ENCODE data around the gene ATG14. TPM values are rescaled to one million over a fixed set of nuclear protein-coding genes. Genes with fewer than 3 reads are reported as not detected.
A peak's percentile ranks its signal among the peaks of the same experiment; 100 is the strongest.

ATG14 gene
- total and polyA plus RNA-seq, 8 donors, result 3.0 to 8.1 (median 4.7) TPM

DNA sequence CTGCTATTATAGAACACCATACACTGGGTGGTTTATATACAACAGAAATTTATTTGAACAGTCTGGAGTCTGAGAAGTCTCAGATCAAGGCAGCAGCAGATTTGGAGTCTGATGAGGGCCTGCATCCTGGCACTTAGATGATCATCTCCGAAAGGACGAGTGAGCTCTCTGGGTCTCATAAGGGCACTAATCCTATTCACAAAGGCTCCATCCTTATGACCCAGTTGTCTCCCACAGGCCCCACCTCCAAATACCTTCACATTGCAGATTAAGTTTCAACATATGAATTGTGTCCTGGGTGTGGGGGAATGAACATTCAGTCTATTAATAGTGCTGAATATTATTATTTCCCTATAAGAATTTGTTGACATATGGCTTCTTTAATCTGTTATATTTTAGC, 86.8 kb downstream of the ATG14 start:
- 93 to 98% methylated on average over 2 of the region's 2 CpGs for WGBS, 2 donors
- Histone ChIP-seq H3K27me3 (no peaks in the 10 kb centered on the region), H3K9me3 (no peaks in the 10 kb centered on the region), H3K4me1 (no peaks in the 10 kb centered on the region), H3K36me3 (no peaks in the 10 kb centered on the region), H3K4me3 (no peak overlapping the region), H3K27ac (no peak overlapping the region)
- TF ChIP-seq CTCF (IDR thresholded peaks at IDR 0.05), result no peak
- FAIRE-seq (no peak), ATAC-seq (no peak), DNase-seq (no peak)
- intact Hi-C loops (cut with DNase I), result no loop called here

- intact Hi-C loops (cut with DNase I), result no loop called here
- FAIRE-seq, result no peak
- TF ChIP-seq CTCF (IDR thresholded peaks at IDR 0.05), result no peak
Measured at GRCh38 chr14:55323910-55324309, 87.7 kb downstream of the ATG14 start.

GRCh38 chr14:55318694-55319093, 92.9 kb downstream of the ATG14 start:
- no peaks in the 10 kb centered on the region for H3K9me3 ChIP-seq
- H3K4me1 ChIP-seq, result peaks cover 0 to 7% (median 4%) of the 10 kb centered on the region in 3 donors
- intact Hi-C loops (cut with DNase I), result no loop called here
- 97 to 100% methylated on average over 1 of the region's 1 CpG for WGBS, 2 donors
- TF ChIP-seq CTCF (IDR thresholded peaks at IDR 0.05), result no peak
- ATAC-seq (no peak), DNase-seq (no peak), FAIRE-seq (no peak)
- H3K27me3 ChIP-seq, result no peaks in the 10 kb centered on the region
- H3K27ac ChIP-seq, result no peak overlapping the region
- H3K4me3 ChIP-seq, result no peak overlapping the region
- H3K36me3 ChIP-seq, result no peaks in the 10 kb centered on the region

More at GRCh38 chr14:55323910-55324309, 87.7 kb downstream of the ATG14 start:
- Histone ChIP-seq H3K9me3 (no peaks in the 10 kb centered on the region), H3K4me3 (no peak overlapping the region), H3K4me1 (no peaks in the 10 kb centered on the region), H3K36me3 (no peaks in the 10 kb centered on the region), H3K27ac (no peak overlapping the region), H3K27me3 (no peaks in the 10 kb centered on the region)
- ATAC-seq (no peak), DNase-seq (no peak)

GRCh38 chr14:55317542-55318306, 93.9 kb downstream of the ATG14 start:
- TF ChIP-seq CTCF (IDR thresholded peaks at IDR 0.05), result no peak
- DNase-seq (no peak), ATAC-seq (no peak), FAIRE-seq (no peak)
- Histone ChIP-seq H3K4me3 (no peak overlapping the region), H3K27ac (no peak overlapping the region), H3K9me3 (peaks cover 0 to 2% (median 0%) of the 10 kb centered on the region in 4 donors), H3K27me3 (no peaks in the 10 kb centered on the region), H3K36me3 (peaks cover 0 to under 1% (median 0%) of the 10 kb centered on the region in 3 donors), H3K4me1 (peaks cover 0 to 7% (median 4%) of the 10 kb centered on the region in 3 donors)
- 62 to 70% methylated on average over 3 of the region's 3 CpGs for WGBS, 2 donors
- intact Hi-C loops (cut with DNase I), result no loop called here

GRCh38 chr14:55316564-55316963, 95.1 kb downstream of the ATG14 start:
- peak; percentile 28 to 63 (median 55) for ATAC-seq
- no peaks in the 10 kb centered on the region for H3K27me3 ChIP-seq
- peaks cover 0 to 7% (median 4%) of the 10 kb centered on the region in 3 donors for H3K4me1 ChIP-seq
- intact Hi-C loops (cut with DNase I), result no loop called here
- TF ChIP-seq CTCF (IDR thresholded peaks at IDR 0.05), result no peak
- peaks cover 0 to 3% (median 0%) of the 10 kb centered on the region in 4 donors for H3K9me3 ChIP-seq
- WGBS, 2 donors, result 11 to 25% methylated on average over 4 of the region's 4 CpGs
- no peak overlapping the region for H3K4me3 ChIP-seq
- no peak for DNase-seq
- peak; percentile 43 for FAIRE-seq
- H3K36me3 ChIP-seq, result peaks cover 0 to 2% (median 0%) of the 10 kb centered on the region in 3 donors
- H3K27ac ChIP-seq, result peak overlapping the region in 1 of 4 donors; percentile 30

All from pancreas (tissue), 10 donors.